ENCODE measurements around the gene UBR4. TPM values are rescaled to one million over a fixed set of nuclear protein-coding genes. Genes with fewer than 3 reads are reported as not detected.
A peak's percentile ranks its signal among the peaks of the same experiment; 100 is the strongest.

Gene UBR4
- total RNA-seq, 1 donor from 2014 or later: 108 TPM

DNA sequence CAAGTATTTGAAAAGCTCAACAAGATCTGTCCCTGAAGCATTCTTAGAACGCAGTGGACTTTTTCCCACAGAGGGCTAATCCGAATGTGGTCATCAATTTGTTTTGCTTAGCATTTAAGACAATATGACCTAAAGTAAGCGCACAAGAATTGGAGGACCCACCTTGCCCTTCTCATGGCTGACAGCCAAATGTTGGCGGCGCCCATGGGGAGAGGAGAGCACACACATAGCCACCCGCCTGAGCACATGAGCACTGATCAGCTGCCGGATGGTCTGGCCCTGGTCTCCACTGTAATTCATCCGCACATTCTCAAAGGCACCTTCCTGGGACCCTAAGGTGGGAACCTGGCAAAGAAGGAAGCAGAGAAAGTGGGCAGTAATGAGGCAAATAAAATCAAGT, 52.4 kb downstream of the UBR4 start:
- peaks cover 39% of the 10 kb centered on the region for H3K36me3 Mint-ChIP-seq
- DNase-seq (ENCODE audit: extremely low spot score, unreplicated experiment): no peak
- no peaks in the 10 kb centered on the region for H3K4me1 Mint-ChIP-seq (ENCODE audit: unreplicated experiment)
- no peak overlapping the region for H3K27ac Mint-ChIP-seq
- H3K9me3 Mint-ChIP-seq: no peaks in the 10 kb centered on the region
- no peaks in the 10 kb centered on the region for H3K27me3 Mint-ChIP-seq
- TF ChIP-seq, protein P1, sequence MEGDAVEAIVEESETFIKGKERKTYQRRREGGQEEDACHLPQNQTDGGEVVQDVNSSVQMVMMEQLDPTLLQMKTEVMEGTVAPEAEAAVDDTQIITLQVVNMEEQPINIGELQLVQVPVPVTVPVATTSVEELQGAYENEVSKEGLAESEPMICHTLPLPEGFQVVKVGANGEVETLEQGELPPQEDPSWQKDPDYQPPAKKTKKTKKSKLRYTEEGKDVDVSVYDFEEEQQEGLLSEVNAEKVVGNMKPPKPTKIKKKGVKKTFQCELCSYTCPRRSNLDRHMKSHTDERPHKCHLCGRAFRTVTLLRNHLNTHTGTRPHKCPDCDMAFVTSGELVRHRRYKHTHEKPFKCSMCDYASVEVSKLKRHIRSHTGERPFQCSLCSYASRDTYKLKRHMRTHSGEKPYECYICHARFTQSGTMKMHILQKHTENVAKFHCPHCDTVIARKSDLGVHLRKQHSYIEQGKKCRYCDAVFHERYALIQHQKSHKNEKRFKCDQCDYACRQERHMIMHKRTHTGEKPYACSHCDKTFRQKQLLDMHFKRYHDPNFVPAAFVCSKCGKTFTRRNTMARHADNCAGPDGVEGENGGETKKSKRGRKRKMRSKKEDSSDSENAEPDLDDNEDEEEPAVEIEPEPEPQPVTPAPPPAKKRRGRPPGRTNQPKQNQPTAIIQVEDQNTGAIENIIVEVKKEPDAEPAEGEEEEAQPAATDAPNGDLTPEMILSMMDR (conservative IDR thresholded peaks at IDR 0.05): no peak
- H3K4me3 Mint-ChIP-seq: no peak overlapping the region

DNA sequence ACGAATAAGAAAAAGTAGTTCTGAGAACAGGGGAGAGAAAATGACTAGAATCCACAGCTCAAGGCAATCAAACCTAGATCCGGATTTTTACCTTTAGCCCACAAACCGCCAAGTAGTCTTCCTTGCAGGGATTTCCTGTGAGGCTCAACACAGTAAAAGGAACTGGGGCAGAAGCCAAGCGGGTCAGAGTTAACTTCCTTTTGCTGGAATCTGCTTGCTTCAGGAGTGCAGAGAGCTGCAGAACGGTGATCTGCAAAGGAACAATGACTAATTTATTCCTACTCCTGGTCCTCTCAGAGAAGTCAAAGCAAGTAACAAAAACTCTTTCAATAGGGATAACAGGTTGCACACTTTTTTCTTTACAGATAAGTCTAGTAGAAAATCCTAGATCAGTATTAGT, 53.4 kb downstream of the UBR4 start:
- Mint-ChIP-seq H3K36me3 (peaks cover 34% of the 10 kb centered on the region), H3K9me3 (no peaks in the 10 kb centered on the region), H3K27me3 (no peaks in the 10 kb centered on the region), H3K4me3 (no peak overlapping the region), H3K4me1 (ENCODE audit: unreplicated experiment) (no peaks in the 10 kb centered on the region), H3K27ac (no peak overlapping the region)
- DNase-seq (ENCODE audit: extremely low spot score, unreplicated experiment): no peak
- TF ChIP-seq, protein P1 (conservative IDR thresholded peaks at IDR 0.05): no peak

DNA sequence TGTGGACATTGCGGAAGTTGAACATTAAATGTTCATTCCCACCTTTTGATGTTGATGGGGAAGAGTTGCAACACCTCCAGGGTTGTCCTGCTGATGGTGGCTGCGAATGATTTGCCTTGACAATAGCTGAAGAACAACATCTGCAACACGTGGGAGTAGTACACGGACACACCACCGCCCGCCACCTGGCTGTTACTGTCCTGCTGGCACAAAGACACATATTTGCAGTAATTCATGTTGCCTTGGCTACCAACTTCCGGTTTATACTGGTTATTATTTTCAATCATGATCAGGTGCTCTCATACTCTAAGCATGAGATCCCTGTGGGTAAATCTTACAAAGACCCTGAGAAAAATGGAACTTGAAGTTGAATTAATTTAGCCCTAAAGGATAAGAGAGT, 55.2 kb downstream of the UBR4 start:
- Mint-ChIP-seq H3K27ac (no peak overlapping the region), H3K4me1 (ENCODE audit: unreplicated experiment) (no peaks in the 10 kb centered on the region), H3K36me3 (peaks cover 24% of the 10 kb centered on the region), H3K4me3 (no peak overlapping the region), H3K27me3 (no peaks in the 10 kb centered on the region), H3K9me3 (no peaks in the 10 kb centered on the region)
- DNase-seq (ENCODE audit: extremely low spot score, unreplicated experiment): no peak
- TF ChIP-seq, protein P1 (conservative IDR thresholded peaks at IDR 0.05): no peak

DNA sequence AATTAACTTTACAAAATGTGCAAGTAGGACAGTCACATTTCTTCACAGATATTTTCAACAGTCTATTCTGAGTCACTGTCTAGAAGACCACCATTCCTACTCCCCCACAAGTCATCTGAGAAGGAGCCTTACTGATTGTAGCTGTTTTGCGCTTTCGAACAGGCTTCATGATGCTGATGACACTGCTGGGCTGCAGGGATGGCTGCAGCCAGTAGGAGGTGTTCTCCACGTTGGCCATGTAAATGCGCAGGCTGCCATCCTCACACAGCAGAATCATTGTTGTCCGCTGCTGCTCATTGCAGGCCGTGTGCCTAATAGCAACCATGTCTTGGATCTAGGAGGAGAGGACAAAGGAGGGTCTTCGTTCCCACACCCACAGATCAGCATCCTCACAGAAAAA, 56.9 kb downstream of the UBR4 start:
- no peaks in the 10 kb centered on the region for H3K27me3 Mint-ChIP-seq
- no peak overlapping the region for H3K27ac Mint-ChIP-seq
- H3K9me3 Mint-ChIP-seq: no peaks in the 10 kb centered on the region
- no peak for DNase-seq (ENCODE audit: extremely low spot score, unreplicated experiment)
- no peaks in the 10 kb centered on the region for H3K4me1 Mint-ChIP-seq (ENCODE audit: unreplicated experiment)
- peaks cover 35% of the 10 kb centered on the region for H3K36me3 Mint-ChIP-seq
- TF ChIP-seq, protein P1 (conservative IDR thresholded peaks at IDR 0.05): peak; percentile 26
- no peak overlapping the region for H3K4me3 Mint-ChIP-seq

DNA sequence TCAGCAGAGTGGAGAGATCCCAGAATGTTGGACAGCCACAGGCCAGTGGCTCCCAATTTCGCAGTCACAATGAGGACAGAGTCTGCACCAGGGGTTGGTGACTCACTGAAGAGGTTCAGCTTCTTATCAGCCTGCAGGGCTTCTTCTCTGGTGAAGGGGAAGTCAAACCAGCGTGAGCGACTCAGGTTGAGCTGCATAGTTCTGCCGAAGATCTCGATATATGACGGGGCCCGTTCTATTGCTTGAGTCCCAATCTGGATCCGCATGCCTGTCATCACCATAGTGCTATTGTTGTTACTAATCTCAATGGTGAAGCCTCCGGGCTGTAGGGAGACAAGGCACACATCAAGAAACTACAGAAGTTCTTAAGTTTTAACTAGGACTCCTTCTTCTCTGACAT, 58.5 kb downstream of the UBR4 start:
- DNase-seq (ENCODE audit: extremely low spot score, unreplicated experiment): no peak
- Mint-ChIP-seq H3K27me3 (no peaks in the 10 kb centered on the region), H3K36me3 (peaks cover 40% of the 10 kb centered on the region), H3K4me3 (no peak overlapping the region), H3K27ac (no peak overlapping the region), H3K4me1 (ENCODE audit: unreplicated experiment) (no peaks in the 10 kb centered on the region), H3K9me3 (no peaks in the 10 kb centered on the region)
- TF ChIP-seq, protein P1 (conservative IDR thresholded peaks at IDR 0.05): no peak

DNA sequence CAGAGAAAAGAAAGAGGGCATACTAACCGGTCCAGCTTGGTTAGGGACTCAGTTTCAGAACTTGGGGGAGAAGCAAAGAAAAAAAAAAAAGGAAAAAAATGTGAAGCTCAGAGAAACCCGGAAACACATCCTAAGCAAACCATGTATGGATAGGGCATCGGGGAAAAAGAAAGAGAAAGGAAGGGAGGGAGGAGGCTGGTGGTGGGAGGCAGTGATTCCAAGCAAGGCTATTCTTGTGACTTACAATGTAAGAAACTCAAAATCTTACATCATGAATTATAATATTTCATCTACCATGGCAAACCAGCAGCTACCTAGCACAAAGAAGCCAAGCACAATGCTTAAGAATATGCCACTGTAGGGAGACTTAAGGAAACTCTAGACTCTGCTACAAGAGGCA, 60.3 kb downstream of the UBR4 start:
- Mint-ChIP-seq H3K36me3 (peaks cover 39% of the 10 kb centered on the region), H3K9me3 (no peaks in the 10 kb centered on the region), H3K4me3 (no peak overlapping the region), H3K4me1 (ENCODE audit: unreplicated experiment) (no peaks in the 10 kb centered on the region), H3K27ac (no peak overlapping the region), H3K27me3 (no peaks in the 10 kb centered on the region)
- DNase-seq (ENCODE audit: extremely low spot score, unreplicated experiment): no peak
- TF ChIP-seq, protein P1 (conservative IDR thresholded peaks at IDR 0.05): no peak

Measured in type B pancreatic cell (in vitro differentiated cells).